Renal cortex interstitium (tissue), 11 donors: Measurements from ENCODE around the gene ANKRD13B. TPM values are rescaled to one million over a fixed set of nuclear protein-coding genes. Genes with fewer than 3 reads are reported as not detected.

Source experiments
- DNase-seq, 11 donors: peaks; one replicate each; pipeline ENCODE4 v3.0.0-alpha.2; 2013; ENCODE audit warnings: low read depth in 9 of 11, low spot score in 4 of 11; ENCODE audit errors: extremely low read depth in 1 of 11
- polyA plus RNA-seq, 3 donors: library from polyadenylated mRNA; unstranded; fragments of 120-200 nt; gene quantifications; one replicate each; pipeline ENCODE4 v1.2.1, GENCODE V29; 2013; ENCODE audit not compliant: insufficient read length in 3 of 3

ANKRD13B gene
- polyA plus RNA-seq, 3 donors, result 7.5 to 12.5 (median 12.4) TPM

GRCh38 chr17:29567304-29567553 is 25.7 kb upstream of the ANKRD13B start:
- DNase-seq, result no peak

GRCh38 chr17:29567554-29568330 is 25.2 kb upstream of the ANKRD13B start:
- no peak for DNase-seq

GRCh38 chr17:29568331-29569244 is 24.3 kb upstream of the ANKRD13B start, which contains the start of gene TP53I13:
TP53I13 (plus strand) TSS chr17:29568701; CDS start chr17:29568759, 58 bp downstream.
- DNase-seq, result peak in 5 of 11 donors; percentile 77 to 81 (median 81)

GRCh38 chr17:29569245-29569950 is 23.5 kb upstream of the ANKRD13B start:
- no peak for DNase-seq

GRCh38 chr17:29570521-29570920 is 22.4 kb upstream of the ANKRD13B start:
- no peak for DNase-seq

- no peak for DNase-seq
Observed at GRCh38 chr17:29571486-29571882, 21.4 kb upstream of the ANKRD13B start.

GRCh38 chr17:29571883-29572681 is 20.9 kb upstream of the ANKRD13B start:
- no peak for DNase-seq

- DNase-seq, result no peak
Observed at GRCh38 chr17:29572691-29573557, 20.0 kb upstream of the ANKRD13B start.

GRCh38 chr17:29573558-29573869 is 19.4 kb upstream of the ANKRD13B start:
- DNase-seq, result no peak

- no peak for DNase-seq
Observed at GRCh38 chr17:29573871-29574731, 18.8 kb upstream of the ANKRD13B start.

- no peak for DNase-seq
Observed at GRCh38 chr17:29574732-29575510, 18.0 kb upstream of the ANKRD13B start.

- no peak for DNase-seq
Observed at GRCh38 chr17:29575511-29576213, 17.3 kb upstream of the ANKRD13B start.

- no peak for DNase-seq
Observed at GRCh38 chr17:29576214-29577000, 16.5 kb upstream of the ANKRD13B start.

- no peak for DNase-seq
Observed at GRCh38 chr17:29577001-29577370, 15.9 kb upstream of the ANKRD13B start.
